Panc1 (cell line): Measurements from ENCODE around the gene TMEM132C. TPM values are rescaled to one million over a fixed set of nuclear protein-coding genes. Genes with fewer than 3 reads are reported as not detected.

Source experiments
- ATAC-seq: fragments of 200-7000 bp; cut with Tn5 transposase; 2 replicates; pipeline ENCODE4 v1.9.1; 2020; ENCODE audit warnings: mild to moderate bottlenecking, moderate library complexity
- BruUV-seq: library from RNA; stranded (reverse); fragments of 400-500 nt; replicated peaks from 2 replicates; lab custom pipeline; 2021; lab: Mats Ljungman, UMichigan
- CTCF ChIA-PET: fragments of 300-600 bp; sonication (Branson Sonifier 250); formaldehyde crosslinking; loops from one replicate; lab custom pipeline; 2022; ENCODE audit warnings: antibody characterized with exemption; lab: Charles Lee
- POLR2A ChIA-PET: fragments of 300-600 bp; sonication (Branson Sonifier 250); formaldehyde crosslinking; loops from one replicate; lab custom pipeline; 2022; ENCODE audit warnings: antibody characterized with exemption; lab: Charles Lee
- DNase-seq: peaks from one replicate; pipeline ENCODE4 v3.0.0-alpha.2; 2010; ENCODE audit warnings: low read depth, low spot score
- H3K27ac ChIP-seq: 2 replicates; pipeline ENCODE4 v1.5.1; 2011; ENCODE audit warnings: mild to moderate bottlenecking, low read length, inconsistent platforms
- H3K27me3 ChIP-seq: fragments of 200-500 bp; sonication (Bioruptor generic); 2 replicates; pipeline ENCODE4 v1.6.0; 2014; ENCODE audit warnings: low read length, inconsistent platforms; ENCODE audit not compliant: control insufficient read depth, insufficient read depth
- H3K36me3 ChIP-seq: fragments of 200-500 bp; sonication (Bioruptor generic); 2 replicates; pipeline ENCODE4 v1.5.1; 2014; ENCODE audit warnings: inconsistent platforms, mild to moderate bottlenecking, low read length, moderate library complexity; ENCODE audit not compliant: control insufficient read depth, insufficient read depth
- H3K4me1 ChIP-seq: 2 replicates; pipeline ENCODE4 v1.5.1; 2011; ENCODE audit warnings: inconsistent platforms, mild to moderate bottlenecking, low read length, moderate library complexity; ENCODE audit not compliant: control insufficient read depth, insufficient read depth
- H3K4me3 ChIP-seq, 2 experiments: 2 replicates each; pipeline ENCODE4 v1.5.1; 2011 to 2012; ENCODE audit warnings: low read depth in 2 of 2, low read length in 2 of 2, mild to moderate bottlenecking in 2 of 2, inconsistent platforms in 1 of 2, moderate library complexity in 1 of 2
- H3K9me3 ChIP-seq: fragments of 200-500 bp; sonication (Bioruptor generic); 2 replicates; pipeline ENCODE4 v1.5.1; 2014; ENCODE audit warnings: low read depth, mild to moderate bottlenecking, inconsistent platforms, low read length, moderate library complexity; ENCODE audit not compliant: control insufficient read depth, insufficient read depth
- CTCF ChIP-seq: fragments of 450-650 bp; IDR thresholded peaks from 2 replicates; pipeline ENCODE4 v1.5.1; 2017; ENCODE audit warnings: mild to moderate bottlenecking
- POLR2AphosphoS5 ChIP-seq: IDR thresholded peaks from 2 replicates; pipeline ENCODE4 v1.6.1; 2012; ENCODE audit warnings: mild to moderate bottlenecking, low read depth, low read length, moderate library complexity
- REST ChIP-seq, 2 experiments: IDR thresholded peaks; 2 replicates each; pipeline ENCODE4 v1.6.1; 2011 to 2012; ENCODE audit warnings: low read depth in 2 of 2, control low read depth in 1 of 2, low read length in 1 of 2, mild to moderate bottlenecking in 1 of 2, moderate library complexity in 1 of 2; ENCODE audit not compliant: insufficient read depth in 1 of 2
- SIN3A ChIP-seq: IDR thresholded peaks from 2 replicates; pipeline ENCODE4 v1.6.1; 2012; ENCODE audit warnings: low read depth, mild to moderate bottlenecking, low read length, moderate library complexity, borderline replicate concordance; ENCODE audit not compliant: insufficient read depth
- TCF7L2 ChIP-seq: IDR thresholded peaks from 2 replicates; pipeline ENCODE4 v1.6.1; 2011; ENCODE audit warnings: mild to moderate bottlenecking, low read depth, low read length, inconsistent platforms
- in situ Hi-C: cut with HindIII; loops from 2 replicates; pipeline ENCODE4 v1.10.0; 2016; ENCODE audit warnings: low sequenced_read_pairs, low pct_unique_long_range_greater_than_20kb
- intact Hi-C: fragments of 100-400 bp; cut with micrococcal nuclease; formaldehyde crosslinking; loops from one replicate; pipeline ENCODE4 v1.10.0; 2022; ENCODE audit not compliant: unreplicated experiment
- total RNA-seq: library from RNA; stranded (reverse); gene quantifications from one replicate; pipeline ENCODE4 v1.2.1, GENCODE V29; 2021; ENCODE audit not compliant: unreplicated experiment

Gene TMEM132C
- total RNA-seq, 1 experiment from 2014 or later = not detected

- H3K36me3 ChIP-seq = no peaks in the 10 kb centered on the region
- no peak overlapping the region for H3K27ac ChIP-seq
- H3K4me1 ChIP-seq = no peaks in the 10 kb centered on the region
- BruUV-seq = no TSS peak
- no peak for ATAC-seq
- intact Hi-C loops (no loop called here), in situ Hi-C loops (no loop called here)
- TF ChIP-seq SIN3A (no peak), CTCF (no peak), POLR2AphosphoS5 (no peak), REST (IDR thresholded peaks at IDR 0.05; ENCODE audit: insufficient read depth in 1 of 2, low read depth in 2 of 2, low read length in 1 of 2) (no peak), TCF7L2 (no peak)
- ChIA-PET POLR2A (no interaction called here), CTCF (no interaction called here)
- H3K4me3 ChIP-seq = no peak overlapping the region
- no peaks in the 10 kb centered on the region for H3K27me3 ChIP-seq
- H3K9me3 ChIP-seq = no peaks in the 10 kb centered on the region
- no peak for DNase-seq
These were observed 371.0 kb downstream of the TMEM132C start for GRCh38 chr12:128637642-128638606.

GRCh38 chr12:128639089-128639488 is 372.1 kb downstream of the TMEM132C start:
- Histone ChIP-seq H3K4me1 (no peaks in the 10 kb centered on the region), H3K36me3 (no peaks in the 10 kb centered on the region), H3K9me3 (no peaks in the 10 kb centered on the region), H3K4me3 (no peak overlapping the region), H3K27me3 (no peaks in the 10 kb centered on the region), H3K27ac (no peak overlapping the region)
- DNase-seq = no peak
- ChIA-PET CTCF (no interaction called here), POLR2A (no interaction called here)
- TF ChIP-seq POLR2AphosphoS5 (no peak), REST (IDR thresholded peaks at IDR 0.05; ENCODE audit: insufficient read depth in 1 of 2, low read depth in 2 of 2, low read length in 1 of 2) (no peak)
- BruUV-seq = no TSS peak
- intact Hi-C loops = no loop called here
- ATAC-seq = no peak
- in situ Hi-C loops = no loop called here
